Adrenal gland (tissue), 5 donors: ENCODE measurements around the gene SCGB1C1.

Source experiments
- CTCF ChIP-seq, 6 experiments: fragments of 450-650 bp in 4 of 6; fragments of 200-600 bp in 2 of 6; sonication (generic) in 1 of 6; IDR thresholded peaks; 1 replicate in 5 of 6; 2 replicates in 1 of 6; pipeline versions ENCODE4 v1.5.1 to v1.8.0; 2016 to 2021; ENCODE audit warnings: antibody characterized with exemption in 6 of 6, mild to moderate bottlenecking in 2 of 6, moderate library complexity in 1 of 6
- POLR2A ChIP-seq, 2 donors: fragments of 450-650 bp; IDR thresholded peaks; one replicate each; pipeline ENCODE4 v1.6.1; 2017; ENCODE audit warnings: antibody characterized with exemption in 2 of 2, mild to moderate bottlenecking in 2 of 2, moderate library complexity in 1 of 2
- donor health status: DM: no; HTN: no; CAD: no.

DNA sequence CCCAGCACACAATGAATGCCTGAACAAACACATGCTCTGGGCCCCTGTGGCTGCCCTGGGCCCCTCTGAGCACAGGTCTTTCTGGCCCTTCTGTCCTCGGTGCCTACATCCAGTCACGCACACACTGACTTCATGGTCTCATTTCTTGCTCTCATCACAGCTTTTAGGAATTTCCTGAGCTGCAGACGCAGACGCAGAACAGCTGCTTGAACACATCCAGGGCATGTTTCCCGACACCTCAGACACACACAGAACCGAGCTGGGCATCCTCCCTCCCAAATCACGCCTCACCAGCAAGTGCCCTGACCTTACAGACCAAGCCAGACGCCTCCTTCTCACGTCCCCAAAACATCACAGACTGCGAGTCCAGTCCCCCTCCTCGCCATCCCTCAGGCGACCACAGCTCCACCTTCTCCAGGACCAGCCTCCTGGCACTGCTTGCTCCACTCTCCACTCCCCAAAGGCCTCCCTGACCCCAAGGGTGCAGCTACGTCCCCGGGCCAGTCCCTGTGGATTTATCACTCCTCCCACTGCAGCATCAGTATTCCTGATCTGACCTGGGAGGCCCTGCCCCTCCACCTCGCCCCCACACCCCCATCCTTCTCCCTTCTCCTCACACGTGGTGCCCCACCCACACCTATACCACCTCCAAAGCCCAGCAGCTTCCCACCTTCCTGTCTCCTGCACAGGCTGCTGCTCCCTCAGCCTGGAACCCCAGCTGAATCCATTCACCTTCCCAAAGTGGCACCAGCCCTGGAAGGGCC, 30.3 kb downstream of the SCGB1C1 start:
- TF ChIP-seq CTCF (IDR thresholded peaks at IDR 0.05), result no peak
- TF ChIP-seq POLR2A (IDR thresholded peaks at IDR 0.05), result no peak
